H1 (cell line): Measurements from ENCODE around the gene ZNF148. TPM values are rescaled to one million over a fixed set of nuclear protein-coding genes. Genes with fewer than 3 reads are reported as not detected.

Experiments
- BACH1 ChIP-seq: IDR thresholded peaks from 2 replicates; pipeline ENCODE4 v1.6.1; 2012; ENCODE audit warnings: low read length, improper control_type of control experiment
- BCL11A ChIP-seq, 2 experiments: IDR thresholded peaks; one replicate each; pipeline ENCODE4 v1.6.1; 2011; ENCODE audit warnings: low read depth in 2 of 2, low read length in 2 of 2, mild to moderate bottlenecking in 2 of 2
- CHD1 ChIP-seq: IDR thresholded peaks from 2 replicates; pipeline ENCODE4 v1.6.1; 2012; ENCODE audit warnings: low read depth, low read length, improper control_type of control experiment
- CHD7 ChIP-seq: fragments of 300-600 bp; sonication (generic); IDR thresholded peaks from 2 replicates; pipeline ENCODE4 v1.7.1; 2012; ENCODE audit warnings: low read length, moderate library complexity, mild to moderate bottlenecking, inconsistent platforms; ENCODE audit not compliant: insufficient replicate concordance
- KDM5A ChIP-seq: fragments of 200-600 bp; IDR thresholded peaks from 2 replicates; pipeline ENCODE4 v1.7.1; 2012; ENCODE audit warnings: mild to moderate bottlenecking, low read length, inconsistent platforms, mixed read lengths
- POLR2AphosphoS5 ChIP-seq: IDR thresholded peaks from 2 replicates; pipeline ENCODE4 v1.6.1; 2011; ENCODE audit warnings: low read depth, low read length
- POU5F1 ChIP-seq: IDR thresholded peaks from 2 replicates; pipeline ENCODE4 v1.6.1; 2011; ENCODE audit warnings: low read depth, mild to moderate bottlenecking, low read length, moderate library complexity
- RNF2 ChIP-seq: fragments of 200-900, 300-1000 bp; sonication (generic); IDR thresholded peaks from 2 replicates; pipeline ENCODE4 v1.7.1; 2016; ENCODE audit warnings: borderline replicate concordance, low read depth, mild to moderate bottlenecking, antibody characterized with exemption, low read length; ENCODE audit not compliant: poor library complexity, severe bottlenecking; ENCODE audit errors: missing control alignments
- SIX5 ChIP-seq: IDR thresholded peaks from 2 replicates; pipeline ENCODE4 v1.6.1; 2011; ENCODE audit warnings: mild to moderate bottlenecking, low read depth, low read length
- SP1 ChIP-seq: IDR thresholded peaks from 2 replicates; pipeline ENCODE4 v1.6.1; 2011; ENCODE audit warnings: low read depth, low read length
- SRF ChIP-seq: IDR thresholded peaks from 2 replicates; pipeline ENCODE4 v1.6.1; 2011; ENCODE audit warnings: mild to moderate bottlenecking, low read depth, low read length, moderate library complexity
- TAF1 ChIP-seq: IDR thresholded peaks from 2 replicates; pipeline ENCODE4 v1.6.1; 2011; ENCODE audit warnings: mild to moderate bottlenecking, low read depth, low read length
- TCF12 ChIP-seq: IDR thresholded peaks from 2 replicates; pipeline ENCODE4 v1.6.1; 2011; ENCODE audit warnings: low read depth, mild to moderate bottlenecking, low read length
- ZNF274 ChIP-seq: IDR thresholded peaks from 2 replicates; pipeline ENCODE4 v1.7.0; 2012; ENCODE audit warnings: low read length, borderline replicate concordance; ENCODE audit errors: extremely low read depth
- polyA plus RNA-seq, 7 experiments: library from polyadenylated mRNA; depleted of rRNA in 3 of 7; stranded (reverse) in 5 of 7; unstranded in 2 of 7; fragments of >200 nt in 5 of 7; fragments of 200-250 nt in 2 of 7; gene quantifications; 1 replicate in 5 of 7; 2 replicates in 1 of 7; 4 replicates in 1 of 7; pipeline versions ENCODE4 v1.2.1 to v1.2.3, GENCODE V29; 2011 to 2013; ENCODE audit warnings: missing spikeins in 2 of 7, mixed read lengths in 2 of 7
- total RNA-seq: library from RNA; stranded (reverse); fragmentation: NEBNext Ultra II Directional; extraction: Animal tissue kit (Norgen Biotek cat#: 25700); gene quantifications from 2 replicates; pipeline ENCODE4 v1.2.1, GENCODE V29; 2021

Gene ZNF148
- total and polyA plus RNA-seq, 2 of the 8 experiments (the other 6 are each of a cell fraction or from before 2014, with no cell fraction given), result 3.7 to 22.6 TPM

- TF ChIP-seq CHD7 (no peak), ZNF274 (no peak), TAF1 (no peak), KDM5A (no peak), CHD1 (no peak), POU5F1 (no peak), SIX5 (no peak), BCL11A (IDR thresholded peaks at IDR 0.05; ENCODE audit: low read depth in 2 of 2, low read length in 2 of 2) (no peak), TCF12 (no peak), BACH1 (no peak), SP1 (no peak), SRF (no peak), RNF2 (no peak), POLR2AphosphoS5 (no peak)
These were observed 3.6 kb upstream of the ZNF148 start (continued) for GRCh38 chr3:125378762-125379161.
